Fibroblast of skin of scalp (primary cell): Measurements from ENCODE around the gene HMGN3.

Source experiments
- DNase-seq: peaks from one replicate; pipeline ENCODE4 v3.0.0-alpha.2; 2013

Gene HMGN3

DNA sequence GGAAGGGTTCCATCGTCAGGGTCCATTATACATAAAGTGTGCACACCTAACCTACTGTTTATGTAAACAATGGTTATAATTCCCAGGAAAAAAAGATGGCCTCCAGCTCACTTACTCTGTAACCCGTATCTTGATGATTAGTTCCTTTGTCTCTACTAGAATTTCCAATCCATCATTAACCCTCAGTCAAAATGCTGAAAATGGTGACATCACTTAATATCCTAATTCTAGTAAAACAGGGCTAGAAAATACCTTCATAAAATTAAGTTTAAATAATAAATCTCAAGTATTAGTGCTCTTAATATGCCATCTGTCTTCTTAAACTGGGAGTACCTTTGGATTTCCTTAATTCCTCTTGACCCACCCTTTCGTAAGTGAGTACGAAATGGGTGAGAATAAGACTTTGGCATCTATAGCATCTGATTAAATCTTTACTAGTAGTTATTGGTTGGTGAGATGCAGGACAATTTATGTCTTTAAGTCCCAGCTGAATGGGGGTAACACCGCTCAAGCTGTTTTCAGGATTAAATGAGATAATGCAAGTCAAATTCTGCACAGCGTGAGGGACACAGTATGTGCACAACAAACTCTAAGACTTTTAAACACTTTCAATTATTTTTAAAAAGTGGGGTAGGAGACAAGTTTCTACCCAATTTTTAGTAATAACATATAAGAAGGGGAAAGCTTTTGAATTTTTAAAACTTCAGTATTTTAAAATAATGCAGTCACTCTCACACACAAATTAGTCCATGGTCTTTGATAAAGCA is 1.6 kb downstream of the HMGN3 start:
- DNase-seq = no peak

DNA sequence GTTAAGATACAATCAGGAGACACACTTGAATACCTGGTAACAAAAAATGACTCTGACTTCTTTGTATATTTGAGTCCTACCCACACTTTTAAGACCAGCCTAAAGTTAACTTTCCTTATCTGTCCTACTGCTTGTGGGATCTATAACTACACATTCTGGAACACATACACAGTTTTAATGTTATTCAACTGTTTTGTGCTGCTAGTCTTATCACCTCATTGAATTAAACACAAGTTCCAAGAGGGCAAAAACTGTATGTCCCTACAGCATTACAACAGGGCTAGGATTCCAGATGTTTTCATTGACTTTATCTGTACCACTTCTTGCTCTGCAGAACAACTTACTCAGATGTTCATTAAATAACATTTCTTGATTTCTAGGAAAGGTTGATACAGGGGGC is 2.8 kb downstream of the HMGN3 start:
- DNase-seq = no peak

DNA sequence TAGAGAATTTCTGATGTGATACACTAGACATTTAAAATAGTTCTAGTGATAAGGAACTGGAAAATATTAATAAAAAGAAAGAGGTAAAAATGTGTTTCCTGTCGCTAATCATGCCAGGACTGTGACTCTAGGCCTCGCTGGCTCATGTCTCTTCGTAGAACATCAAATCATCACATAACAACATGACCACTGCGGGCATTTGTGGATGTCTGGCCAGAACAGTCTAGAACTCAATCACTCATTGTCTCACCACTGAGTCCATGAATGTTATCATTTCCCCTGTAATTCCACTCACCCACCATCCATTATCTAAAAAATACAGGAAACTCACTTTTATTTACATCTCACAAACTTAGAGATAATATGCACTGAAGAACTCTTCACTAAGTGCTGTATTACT is 3.4 kb downstream of the HMGN3 start:
- DNase-seq = no peak

DNA sequence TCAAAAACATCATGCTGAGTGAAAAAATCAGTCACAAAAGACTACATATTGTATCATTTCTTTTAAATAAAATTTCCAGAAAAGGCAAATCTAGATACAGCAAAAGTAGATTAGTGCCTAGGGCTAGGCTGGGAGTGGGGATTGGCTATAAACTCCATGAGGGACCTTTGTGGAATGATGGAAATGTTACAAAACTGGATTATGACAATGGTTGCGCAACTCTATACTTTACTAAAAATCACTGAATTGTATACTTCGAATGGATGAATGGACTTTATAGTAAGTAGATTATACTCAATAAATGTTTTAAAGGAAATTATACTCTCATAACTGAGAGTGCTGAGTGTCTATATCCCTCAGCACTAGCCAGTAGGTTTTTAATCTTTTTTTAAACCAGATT is 4.3 kb downstream of the HMGN3 start:
- DNase-seq = peak; percentile 8

DNA sequence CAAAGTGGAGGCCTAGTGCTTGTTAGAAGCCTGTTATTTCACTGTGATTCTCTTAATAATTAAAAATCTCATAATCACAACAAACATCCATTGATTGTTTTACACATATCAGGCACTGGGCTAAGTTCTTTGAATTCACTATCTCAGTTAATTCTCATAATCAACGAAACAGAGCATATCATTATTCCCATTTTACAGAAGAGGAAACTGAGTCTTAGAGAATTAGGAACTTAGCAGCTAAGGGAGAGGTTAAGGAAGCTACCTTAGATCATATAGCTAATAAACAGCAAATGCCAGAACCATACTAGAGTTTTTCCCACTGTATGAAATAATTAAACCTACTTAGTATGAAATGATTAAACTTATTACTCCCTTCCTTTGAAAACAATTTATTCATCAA is 7.0 kb downstream of the HMGN3 start:
- no peak for DNase-seq

DNA sequence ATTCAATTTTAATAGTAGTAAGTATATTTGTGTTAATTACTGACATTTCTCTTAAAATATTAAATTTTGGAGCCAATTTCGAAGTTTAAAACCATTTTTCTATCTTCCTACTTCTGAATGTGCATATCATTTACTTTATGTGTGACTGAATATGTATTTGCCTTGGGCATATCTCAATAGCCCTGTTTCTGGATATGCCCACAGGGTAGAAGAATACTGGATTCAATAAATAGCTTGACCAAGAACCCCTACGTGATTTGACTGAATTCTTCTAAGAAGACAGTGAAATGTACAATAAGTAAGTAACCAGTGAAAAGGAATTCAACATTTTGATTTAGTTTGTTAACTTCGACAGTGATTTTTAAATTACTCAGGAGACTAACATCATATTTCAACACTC is 7.8 kb downstream of the HMGN3 start:
- DNase-seq = no peak

DNA sequence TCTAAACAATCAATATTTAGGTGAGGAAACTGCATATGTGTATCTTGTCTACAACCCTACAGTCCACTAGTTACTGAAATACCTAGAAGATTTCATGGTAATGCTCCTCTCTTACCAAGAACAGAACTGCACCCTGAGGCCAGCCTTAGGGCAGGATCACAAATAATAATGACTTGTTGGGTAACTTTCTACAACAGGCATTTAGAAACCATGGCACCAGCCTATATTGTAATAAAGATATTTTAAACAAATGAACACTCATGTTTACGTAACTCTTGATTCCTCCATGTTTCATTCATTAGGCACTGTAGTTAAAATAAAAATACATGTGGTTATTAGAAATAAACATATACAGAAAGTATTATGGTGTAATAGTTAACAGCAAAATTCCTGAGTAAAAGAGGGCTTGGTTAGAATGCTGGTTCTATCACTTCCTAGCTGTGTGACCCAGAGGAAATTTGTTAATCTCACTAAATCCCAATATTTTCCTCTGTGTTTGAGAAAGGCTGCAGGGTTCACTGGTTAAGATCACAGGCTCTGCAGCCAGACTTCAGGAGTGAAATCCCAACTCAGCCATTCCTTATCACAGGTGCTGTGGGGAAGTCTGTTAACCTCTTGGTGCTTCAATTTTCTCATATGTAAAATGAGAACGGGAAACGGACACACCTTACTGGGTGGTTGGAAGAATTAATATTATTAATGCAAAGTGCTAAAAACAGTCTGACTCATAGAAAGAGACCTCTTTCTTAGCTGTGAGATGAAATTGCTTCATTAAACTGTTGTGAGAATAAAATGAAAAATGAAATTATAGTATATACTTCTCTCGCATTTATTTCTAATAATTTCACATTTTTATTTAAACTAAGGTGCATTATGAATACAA is 8.5 kb downstream of the HMGN3 start:
- no peak for DNase-seq

DNA sequence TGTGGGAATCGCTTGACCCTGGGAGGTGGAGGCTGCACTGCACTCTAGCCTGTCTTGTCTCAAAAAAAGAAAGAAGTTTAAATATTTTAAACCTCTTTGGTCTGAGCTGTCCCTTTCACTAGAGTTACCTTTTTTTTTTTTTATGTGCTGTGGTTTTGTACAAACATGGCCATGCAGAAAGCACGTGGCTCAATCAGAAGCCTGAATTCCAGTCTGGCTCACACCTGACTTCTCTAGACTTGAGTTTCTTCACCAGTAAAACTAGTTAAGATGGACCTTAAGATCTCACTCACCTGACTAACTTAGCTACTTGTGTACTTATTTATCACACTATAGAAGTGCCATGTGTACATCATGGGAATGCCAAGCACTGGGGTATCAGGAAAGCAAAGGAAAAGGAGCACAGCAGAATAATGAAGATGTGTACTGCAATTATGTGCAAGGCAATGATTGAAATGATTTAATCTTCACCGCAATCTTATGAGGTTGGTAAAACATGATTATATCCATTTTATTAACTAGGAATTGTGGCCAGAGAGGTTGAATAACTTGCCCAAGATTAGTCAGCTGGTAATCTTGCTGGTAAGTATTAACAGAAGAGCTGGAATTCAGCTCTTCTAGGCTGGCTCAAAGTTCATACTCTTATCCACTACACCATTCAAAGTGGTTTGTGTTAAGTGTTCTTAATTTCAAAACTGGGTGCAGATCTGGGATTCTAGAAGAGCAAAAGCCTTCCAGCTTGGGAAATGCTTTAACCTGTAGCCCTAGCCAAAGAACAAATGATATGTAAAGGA is 10.7 kb downstream of the HMGN3 start:
- no peak for DNase-seq

DNA sequence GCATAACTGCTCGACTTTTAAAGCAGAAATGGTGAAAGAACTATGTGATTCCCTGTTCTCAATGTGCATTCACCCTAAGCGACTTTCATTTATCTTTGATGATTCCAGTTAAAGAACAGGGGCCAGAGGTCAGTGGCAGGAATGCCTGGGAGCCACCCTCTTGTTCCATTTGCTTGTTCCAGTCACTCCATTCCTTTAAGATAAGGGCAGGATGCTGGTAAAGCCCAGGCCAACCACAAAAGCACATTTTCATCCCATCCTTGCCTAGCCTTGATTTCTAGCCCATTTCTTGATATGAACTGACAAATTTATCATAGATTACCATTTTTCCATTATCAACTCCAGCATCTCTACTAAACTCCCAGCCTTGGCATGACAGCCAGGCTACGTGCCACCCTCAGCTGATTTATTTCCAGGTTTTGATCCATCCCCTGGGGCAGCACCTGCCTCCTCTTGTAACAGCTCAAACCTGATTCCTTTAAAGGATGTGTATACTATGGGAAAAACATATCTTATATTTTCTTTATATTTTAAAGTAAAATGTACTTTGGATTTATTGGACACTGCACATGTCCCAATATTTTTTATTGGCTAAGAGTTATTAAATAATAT is 19.2 kb downstream of the HMGN3 start:
- DNase-seq = no peak

DNA sequence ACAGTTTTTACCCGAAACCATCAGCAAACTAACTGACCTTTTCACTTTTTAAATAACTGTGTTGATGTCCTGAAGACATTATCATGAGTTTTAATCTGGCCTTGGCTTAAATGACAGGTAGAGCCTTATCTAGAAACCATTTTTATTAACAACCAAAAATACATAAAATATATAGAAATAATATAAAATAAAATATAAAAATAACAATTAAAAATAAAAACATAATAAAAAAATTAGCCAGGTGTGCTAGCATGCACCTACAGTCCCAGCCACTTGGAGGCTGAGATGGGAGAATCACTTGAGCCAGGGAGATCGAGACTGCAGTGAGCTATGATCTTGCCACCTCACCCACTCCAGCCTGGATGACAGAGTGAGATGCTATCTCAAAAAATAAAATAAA is 21.6 kb downstream of the HMGN3 start:
- DNase-seq = no peak

DNA sequence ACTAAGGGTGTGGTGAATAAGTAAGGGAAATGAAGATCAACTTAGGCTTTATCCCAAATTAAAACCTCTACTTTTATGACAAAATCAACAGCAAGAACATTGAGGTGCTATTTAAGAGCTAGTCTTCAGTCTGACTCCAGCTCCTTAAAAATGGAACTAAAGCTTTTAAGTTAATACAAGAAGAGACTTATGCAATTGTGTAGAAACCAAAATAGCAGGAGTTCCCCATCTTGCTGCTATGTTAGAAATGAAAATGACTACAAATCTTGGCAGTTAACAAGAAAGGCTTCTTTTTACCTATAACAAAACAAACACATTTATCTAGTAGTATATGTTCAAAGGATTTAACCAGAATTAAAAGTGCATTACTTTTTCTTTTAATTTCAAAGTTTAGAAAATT is 25.7 kb downstream of the HMGN3 start:
- DNase-seq = no peak

DNA sequence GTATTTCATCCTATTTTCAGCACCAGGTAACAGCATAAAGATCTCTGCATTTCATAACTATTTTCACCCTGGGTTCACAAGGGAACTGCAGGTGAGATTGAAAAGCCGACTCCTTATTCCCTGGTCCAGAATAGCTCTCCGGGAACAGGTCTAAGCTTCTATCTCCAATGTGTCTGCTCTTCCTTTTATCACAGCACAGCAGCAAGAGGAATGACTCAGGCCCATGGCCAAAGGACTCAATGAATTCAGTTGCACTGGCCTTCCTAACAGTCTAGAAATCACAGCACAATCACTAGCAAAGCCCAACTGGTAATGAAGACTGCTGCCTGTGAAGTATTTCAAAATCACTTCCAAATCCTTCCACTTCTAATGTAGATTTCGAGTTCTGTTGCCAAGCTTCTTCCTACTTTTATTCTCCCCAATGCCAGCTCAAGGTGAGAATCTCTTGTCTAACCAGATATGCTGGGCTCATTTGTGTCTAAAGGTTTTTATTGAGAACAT is 30.7 kb downstream of the HMGN3 start:
- DNase-seq = no peak

DNA sequence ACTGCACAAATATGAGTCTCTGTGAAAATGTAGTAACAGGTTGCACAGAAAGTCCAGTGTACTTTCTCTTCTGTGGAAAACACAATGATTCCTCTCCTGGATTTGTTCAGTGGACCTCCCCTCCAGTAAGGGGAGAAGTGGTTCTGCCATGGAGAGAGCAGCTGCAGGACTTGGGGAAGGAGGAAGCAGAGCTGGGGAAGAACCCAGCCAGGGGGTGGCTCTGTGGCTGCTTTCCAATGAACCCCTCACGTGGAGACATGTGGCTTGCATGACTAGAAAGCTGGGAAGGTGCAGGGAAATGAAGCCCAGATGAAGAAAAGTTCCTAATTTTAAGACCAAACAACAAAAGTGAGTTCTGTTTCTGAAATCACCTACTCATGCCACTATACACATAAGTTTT is 31.9 kb downstream of the HMGN3 start:
- no peak for DNase-seq

DNA sequence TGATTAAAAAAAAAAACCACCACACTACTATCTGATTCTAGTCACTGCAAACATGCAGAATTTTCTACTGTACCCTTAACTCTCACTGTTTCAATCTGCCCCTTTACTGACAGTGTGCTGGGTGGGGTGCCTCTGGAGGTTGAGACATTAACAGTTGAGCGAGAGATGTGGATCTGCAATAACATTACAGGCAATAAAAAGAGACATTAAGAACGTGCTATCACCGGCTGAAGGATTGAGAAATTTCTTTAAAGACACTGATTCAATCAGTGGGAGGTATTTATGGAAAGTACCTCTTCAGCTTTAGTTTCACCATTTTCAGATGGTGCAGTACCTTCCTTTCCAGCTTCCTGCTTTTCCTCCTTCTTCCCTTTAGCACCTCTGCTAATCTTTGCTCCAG is 32.5 kb downstream of the HMGN3 start:
- no peak for DNase-seq

DNA sequence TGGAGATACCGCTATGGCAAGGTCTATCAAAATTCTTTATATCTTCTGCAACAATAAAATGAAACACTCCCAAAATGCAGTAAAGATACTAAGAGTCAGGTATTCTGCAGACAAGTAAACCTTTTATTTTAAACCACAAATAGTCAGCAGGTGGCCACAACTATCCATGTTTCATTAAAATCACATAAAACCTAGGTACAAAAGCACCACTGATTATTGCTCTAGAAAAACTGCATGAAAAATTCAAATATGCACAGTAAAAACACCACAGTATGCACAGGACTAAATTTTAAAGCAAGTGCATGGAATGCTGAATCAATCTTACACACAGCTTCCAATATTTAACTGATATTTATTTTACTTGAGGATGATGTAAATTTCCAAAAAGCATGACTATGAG is 33.3 kb downstream of the HMGN3 start:
- no peak for DNase-seq

DNA sequence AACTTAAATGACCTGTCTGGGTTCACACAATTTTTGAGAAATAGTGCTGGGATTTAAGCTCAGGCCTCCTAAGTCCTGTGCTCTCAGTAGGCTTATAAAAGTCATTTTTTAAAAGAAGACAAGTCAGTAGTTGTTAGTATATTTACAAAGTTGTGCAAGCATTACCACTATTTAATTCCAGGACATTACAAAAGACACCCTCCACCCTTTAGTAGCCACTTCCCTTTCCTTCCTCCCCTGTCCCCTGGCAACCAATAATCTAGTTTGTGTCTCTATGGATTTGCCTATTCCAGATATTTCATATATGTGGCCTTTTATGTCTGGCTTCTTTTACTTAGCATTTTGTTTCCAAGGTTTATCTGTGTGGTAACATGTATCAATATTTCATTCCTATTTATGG is 37.6 kb downstream of the HMGN3 start:
- DNase-seq = no peak

DNA sequence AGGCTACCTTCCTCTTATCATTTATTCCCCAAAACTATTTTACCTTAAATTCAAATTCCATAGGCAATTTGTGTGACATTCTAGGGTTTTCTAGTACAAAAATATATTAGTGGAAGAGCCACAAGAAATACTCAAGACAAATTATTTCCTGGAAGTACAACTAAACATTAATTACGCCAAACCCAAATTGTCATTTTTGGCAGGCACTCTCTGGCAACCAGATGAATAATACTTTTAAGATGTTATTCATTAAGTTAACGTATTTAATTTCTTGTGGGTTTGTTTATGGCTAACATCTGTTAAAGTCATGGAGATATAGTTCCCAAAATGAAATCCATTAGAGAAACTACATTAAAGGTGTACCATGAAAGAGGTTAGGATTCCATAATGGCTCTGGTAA is 40.5 kb downstream of the HMGN3 start:
- DNase-seq = no peak

DNA sequence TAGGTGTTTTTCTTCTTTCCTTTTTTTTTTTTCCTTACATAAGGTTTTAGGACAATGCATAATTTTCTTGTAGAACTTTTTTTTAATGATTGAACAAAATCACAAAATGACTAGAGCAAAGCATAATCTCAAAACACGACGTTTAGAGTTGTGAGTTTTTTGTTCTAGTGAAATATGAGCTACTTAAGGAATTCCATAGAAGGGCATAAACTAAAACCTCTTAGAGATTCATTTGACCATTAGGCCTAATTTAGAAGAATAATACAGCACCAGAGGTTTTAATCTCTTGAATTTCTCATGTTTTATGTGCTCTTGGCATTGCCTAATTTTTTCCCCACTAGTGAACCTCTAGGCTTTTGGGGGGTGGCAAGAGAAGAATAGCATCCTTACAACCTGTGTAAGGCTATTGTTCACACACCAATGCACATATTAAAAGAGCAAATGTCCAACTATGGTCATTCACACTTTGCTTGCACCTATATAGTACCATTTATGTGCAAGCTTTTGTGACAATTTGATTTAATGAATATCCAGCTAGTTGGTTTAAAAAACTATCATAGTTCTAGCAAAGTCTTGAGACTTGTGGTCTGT is 44.6 kb downstream of the HMGN3 start:
- no peak for DNase-seq

DNA sequence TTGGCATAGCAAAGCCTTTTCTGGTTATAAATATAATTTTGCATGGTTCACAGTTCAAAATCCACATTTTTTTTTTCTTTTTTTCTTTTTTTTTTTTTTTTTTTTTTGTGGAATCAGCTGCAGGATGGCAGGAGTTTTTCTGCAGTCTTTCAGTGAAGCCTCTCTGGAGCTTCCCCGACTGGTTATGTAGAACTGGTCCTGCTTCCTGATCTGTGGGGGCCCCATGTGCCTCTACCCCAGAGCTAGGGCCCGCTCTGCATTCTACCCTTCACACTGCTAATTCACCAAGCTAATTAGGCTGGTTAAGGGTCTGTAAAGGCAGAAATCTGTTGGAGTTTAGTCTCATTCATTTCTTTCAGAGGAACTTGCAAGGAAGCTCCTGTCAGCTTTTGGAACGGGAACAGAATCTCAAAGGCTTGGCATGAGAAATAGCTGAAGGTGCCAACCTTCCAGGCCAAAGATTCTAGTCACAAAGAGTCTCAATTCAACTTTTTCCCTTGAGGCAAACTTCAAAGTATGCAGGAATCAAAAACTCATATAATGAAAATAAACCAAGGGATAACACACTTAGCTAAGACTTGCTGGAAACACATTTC is 45.5 kb downstream of the HMGN3 start:
- DNase-seq = no peak

DNA sequence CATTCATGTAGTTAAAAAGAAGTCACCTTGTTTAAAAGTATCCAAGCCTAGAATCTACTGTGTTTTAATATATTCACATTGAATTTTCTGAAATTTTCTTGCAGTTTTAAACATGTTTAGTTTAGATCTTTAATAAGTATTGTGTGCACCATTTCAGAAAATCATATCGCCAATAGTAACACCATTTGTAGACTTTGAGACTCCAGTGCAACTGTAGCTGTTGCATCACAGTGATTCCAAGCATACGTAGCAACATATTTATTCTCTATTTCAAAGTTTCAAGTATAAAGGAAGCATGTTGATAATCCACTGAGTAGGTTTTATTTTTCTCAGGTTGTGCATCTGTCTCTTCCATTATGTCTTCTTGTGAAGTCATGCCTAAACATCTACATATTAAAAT is 46.4 kb downstream of the HMGN3 start:
- no peak for DNase-seq

DNA sequence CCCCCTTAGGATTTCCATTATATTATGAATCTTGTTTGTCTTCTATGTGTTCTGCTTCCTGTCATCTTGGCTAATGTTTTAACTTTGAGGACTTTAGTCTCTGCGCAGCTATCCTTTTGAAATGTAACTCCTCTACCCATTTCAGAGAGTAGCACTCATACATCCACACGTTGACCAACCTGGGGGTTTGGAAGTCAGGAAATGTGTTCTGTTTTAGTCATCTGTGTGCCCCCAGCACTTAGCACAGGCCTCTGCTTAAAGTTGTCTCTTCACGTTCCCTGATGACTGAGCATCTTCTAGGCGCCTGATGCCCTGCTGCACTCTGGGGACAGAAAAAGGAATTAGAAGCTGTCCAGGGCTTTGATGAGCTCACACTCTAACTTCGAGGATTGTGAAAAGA is 47.9 kb downstream of the HMGN3 start:
- no peak for DNase-seq

DNA sequence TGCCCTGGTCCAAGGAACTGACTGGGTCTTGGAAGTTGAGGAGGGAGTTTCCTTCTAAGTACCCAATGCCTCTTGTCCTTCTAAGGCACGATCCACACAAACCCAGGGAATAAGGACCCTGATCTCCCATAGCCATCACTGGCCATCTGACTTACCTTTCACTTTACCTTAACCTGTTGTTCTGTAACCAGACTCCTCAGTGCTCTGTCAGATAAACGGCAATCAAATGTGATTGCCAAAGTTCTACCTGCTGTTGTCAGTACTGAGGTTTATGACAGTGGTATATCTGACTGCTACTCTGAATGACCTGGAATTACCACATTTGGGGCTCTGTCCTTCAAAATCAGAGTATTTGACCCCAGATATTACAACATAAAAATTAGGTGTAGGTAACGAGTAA is 49.8 kb downstream of the HMGN3 start:
- DNase-seq = no peak
